Esophagus muscularis mucosa (tissue), 4 donors: ENCODE results near the gene POFUT2. TPM values are rescaled to one million over a fixed set of nuclear protein-coding genes. Genes with fewer than 3 reads are reported as not detected.
A peak's percentile ranks its signal among the peaks of the same experiment; 100 is the strongest.

Experiments
- DNase-seq: peaks from one replicate; pipeline ENCODE4 v3.0.0-alpha.2; 2017; ENCODE audit errors: extremely low spot score
- H3K27ac ChIP-seq, 4 donors: fragments of 200-600 bp; sonication (generic); replicated peaks in 1 of 4; 1 replicate in 3 of 4; 2 replicates in 1 of 4; pipeline ENCODE4 v1.5.1; 2016 to 2019; ENCODE audit warnings: mild to moderate bottlenecking in 1 of 4
- H3K27me3 ChIP-seq, 4 donors: fragments of 200-600 bp; sonication (generic); one replicate each; pipeline versions ENCODE4 v1.5.1 to v1.6.0; 2016 to 2019
- H3K36me3 ChIP-seq, 4 donors: fragments of 200-600 bp; sonication (generic); one replicate each; pipeline ENCODE4 v1.5.1; 2016 to 2019
- H3K4me1 ChIP-seq, 4 donors: fragments of 200-600 bp; sonication (generic); one replicate each; pipeline ENCODE4 v1.5.1; 2016 to 2019
- H3K4me3 ChIP-seq, 4 donors: fragments of 200-600 bp; sonication (generic); 1 replicate in 2 of 4; 2 replicates in 2 of 4; pipeline ENCODE4 v1.5.1; 2016 to 2019; ENCODE audit warnings: mild to moderate bottlenecking in 4 of 4, moderate library complexity in 1 of 4
- H3K9me3 ChIP-seq, 4 donors: fragments of 200-600 bp; sonication (generic); 1 replicate in 3 of 4; 2 replicates in 1 of 4; pipeline ENCODE4 v1.5.1; 2016 to 2019
- EP300 ChIP-seq: sonication (generic); formaldehyde crosslinking; IDR thresholded peaks from one replicate; pipeline ENCODE4 v1.6.1; 2017; ENCODE audit warnings: antibody characterized with exemption
- POLR2A ChIP-seq: fragments of 450-650 bp; IDR thresholded peaks from one replicate; pipeline ENCODE4 v1.6.1; 2017; ENCODE audit warnings: antibody characterized with exemption, moderate library complexity, mild to moderate bottlenecking, low read depth
- POLR2AphosphoS5 ChIP-seq, 2 donors: sonication (generic); formaldehyde crosslinking; IDR thresholded peaks; one replicate each; pipeline ENCODE4 v1.6.1; 2017; ENCODE audit warnings: antibody characterized with exemption in 2 of 2
- WGBS: methylation state at CpG from one replicate; pipeline ENCODE4 v1.1.5; 2018; 5-methylcytosine and 5-hydroxymethylcytosine counted together
- intact Hi-C: fragments of 100-400 bp; cut with DNase I; formaldehyde crosslinking; loops from one replicate; pipeline ENCODE4 v1.15.1; 2023
- total RNA-seq, 4 donors: library from RNA; depleted of rRNA; stranded (reverse); fragments of >200 nt; gene quantifications; one replicate each; pipeline versions ENCODE4 v1.1.0 to v1.2.1, GENCODE V29; 2016
- TF ChIP-seq, protein P1 (sequence below), 3 experiments: fragments of 200-600 bp in 2 of 3; fragments of 450-650 bp in 1 of 3; sonication (generic) in 2 of 3; IDR thresholded peaks; one replicate each; pipeline ENCODE4 v1.5.1; 2017 to 2019; ENCODE audit warnings: antibody characterized with exemption in 3 of 3, mild to moderate bottlenecking in 2 of 3, moderate library complexity in 1 of 3

The POFUT2 gene
- total RNA-seq, 4 donors from 2014 or later = 15.8 to 21.6 (median 18.7) TPM

DNA sequence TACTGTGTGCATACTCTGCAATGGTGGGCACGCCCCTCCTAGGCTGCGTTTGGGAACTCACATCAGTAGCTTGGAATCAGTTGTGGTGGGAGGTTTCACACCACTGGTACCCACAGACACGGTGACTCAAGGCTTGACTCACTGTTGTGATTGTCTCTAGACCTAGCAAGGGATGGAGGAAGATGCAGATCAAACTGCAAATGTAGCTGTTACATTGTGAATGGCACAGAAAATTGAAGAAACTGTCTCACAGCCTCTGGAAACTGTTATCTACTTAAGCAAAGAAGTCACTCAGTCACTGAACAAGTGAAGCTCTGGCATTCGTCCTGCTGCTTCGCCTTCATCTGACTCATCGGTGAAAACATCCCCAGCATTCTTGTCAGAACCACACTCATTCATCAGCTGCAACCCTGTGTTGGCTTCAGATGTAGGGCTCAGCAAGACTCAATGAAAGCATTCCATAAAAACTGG is 59.5 kb downstream of the POFUT2 start:
- H3K36me3 ChIP-seq = peaks cover 8 to 16% (median 12%) of the 10 kb centered on the region in 4 donors
- H3K9me3 ChIP-seq = no peaks in the 10 kb centered on the region
- intact Hi-C loops = loop anchor here (5.0 kb wide), 1 partner anchor 91 kb away; no protein-coding TSS in a partner anchor
- 42% methylated on average over 6 of the region's 6 CpGs for WGBS
- no peaks in the 10 kb centered on the region for H3K27me3 ChIP-seq
- H3K4me3 ChIP-seq = no peak overlapping the region
- H3K27ac ChIP-seq = no peak overlapping the region
- no peak for DNase-seq
- peaks cover 0 to 18% (median 17%) of the 10 kb centered on the region in 4 donors for H3K4me1 ChIP-seq
- TF ChIP-seq POLR2A (no peak), POLR2AphosphoS5 (IDR thresholded peaks at IDR 0.05) (peak; percentile 31 to 55)

DNA sequence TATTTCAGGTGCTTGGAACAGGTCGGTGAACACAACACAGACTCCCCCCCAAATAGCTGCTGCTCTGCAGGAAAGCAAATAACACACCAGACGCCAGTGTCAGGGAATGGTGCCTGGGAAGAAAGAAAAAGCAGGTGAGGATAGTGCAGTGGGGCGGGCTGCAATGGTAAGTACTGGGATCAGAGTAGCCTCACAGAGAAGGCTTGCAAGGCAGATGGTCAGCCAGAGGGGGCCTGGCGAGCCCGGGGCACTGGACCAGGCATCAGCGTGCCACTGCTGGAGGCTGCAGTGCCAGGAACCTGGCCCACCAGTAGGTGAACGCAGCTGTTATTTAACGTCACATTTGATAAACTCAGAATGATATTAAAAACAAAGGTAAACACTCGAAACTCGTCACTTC is 60.0 kb downstream of the POFUT2 start:
- Histone ChIP-seq H3K9me3 (no peaks in the 10 kb centered on the region), H3K36me3 (peaks cover 12 to 21% (median 17%) of the 10 kb centered on the region in 4 donors), H3K27ac (no peak overlapping the region), H3K4me3 (no peak overlapping the region), H3K4me1 (peaks cover 0 to 18% (median 17%) of the 10 kb centered on the region in 4 donors), H3K27me3 (no peaks in the 10 kb centered on the region)
- TF ChIP-seq POLR2AphosphoS5 (IDR thresholded peaks at IDR 0.05) (no peak), POLR2A (no peak), EP300 (no peak)
- TF ChIP-seq, protein P1, sequence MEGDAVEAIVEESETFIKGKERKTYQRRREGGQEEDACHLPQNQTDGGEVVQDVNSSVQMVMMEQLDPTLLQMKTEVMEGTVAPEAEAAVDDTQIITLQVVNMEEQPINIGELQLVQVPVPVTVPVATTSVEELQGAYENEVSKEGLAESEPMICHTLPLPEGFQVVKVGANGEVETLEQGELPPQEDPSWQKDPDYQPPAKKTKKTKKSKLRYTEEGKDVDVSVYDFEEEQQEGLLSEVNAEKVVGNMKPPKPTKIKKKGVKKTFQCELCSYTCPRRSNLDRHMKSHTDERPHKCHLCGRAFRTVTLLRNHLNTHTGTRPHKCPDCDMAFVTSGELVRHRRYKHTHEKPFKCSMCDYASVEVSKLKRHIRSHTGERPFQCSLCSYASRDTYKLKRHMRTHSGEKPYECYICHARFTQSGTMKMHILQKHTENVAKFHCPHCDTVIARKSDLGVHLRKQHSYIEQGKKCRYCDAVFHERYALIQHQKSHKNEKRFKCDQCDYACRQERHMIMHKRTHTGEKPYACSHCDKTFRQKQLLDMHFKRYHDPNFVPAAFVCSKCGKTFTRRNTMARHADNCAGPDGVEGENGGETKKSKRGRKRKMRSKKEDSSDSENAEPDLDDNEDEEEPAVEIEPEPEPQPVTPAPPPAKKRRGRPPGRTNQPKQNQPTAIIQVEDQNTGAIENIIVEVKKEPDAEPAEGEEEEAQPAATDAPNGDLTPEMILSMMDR (IDR thresholded peaks at IDR 0.05) = no peak
- intact Hi-C loops = loop anchor here (5.0 kb wide), 1 partner anchor 90 kb away; no protein-coding TSS in a partner anchor
- WGBS = 72% methylated on average over 10 of the region's 10 CpGs
- DNase-seq = no peak

DNA sequence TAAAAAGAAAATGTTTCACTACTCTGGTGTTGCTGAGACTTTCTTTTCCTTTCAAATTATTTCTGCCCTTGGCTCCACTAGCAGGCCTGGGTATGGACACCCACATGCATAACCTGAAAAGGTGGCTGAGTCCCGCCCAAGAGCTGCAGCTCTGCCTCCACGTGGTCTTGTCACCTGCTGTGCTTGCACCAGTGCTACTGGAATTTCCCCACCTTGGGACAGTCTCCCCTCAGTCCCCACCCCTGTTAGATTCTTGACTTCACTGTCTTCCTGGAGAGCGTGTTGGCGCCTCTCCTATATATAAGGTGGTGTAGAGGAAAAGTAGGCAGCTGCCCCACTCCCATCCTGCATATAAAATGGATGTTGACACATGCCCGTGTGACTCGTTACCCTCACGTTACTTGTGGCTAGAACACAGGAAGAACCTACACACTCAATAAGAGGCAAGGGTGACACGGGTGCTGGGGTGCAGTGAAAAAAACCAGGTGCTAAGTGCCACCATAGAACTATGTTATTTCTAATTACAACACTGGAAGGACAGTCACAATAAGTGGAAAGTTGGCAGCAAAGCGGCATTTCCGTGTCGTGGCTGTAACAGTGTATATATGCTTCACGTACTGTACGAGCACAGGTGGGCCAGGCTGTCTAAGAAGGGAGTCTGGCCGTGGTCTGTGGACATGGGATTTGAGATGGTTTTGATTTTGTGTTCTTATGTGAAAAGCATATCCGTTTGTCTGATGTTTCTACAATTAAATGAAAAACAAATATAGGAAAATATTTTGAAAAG is 61.0 kb downstream of the POFUT2 start:
- WGBS = 62% methylated on average over 15 of the region's 15 CpGs
- H3K4me1 ChIP-seq = peaks cover 0 to 18% (median 17%) of the 10 kb centered on the region in 4 donors
- H3K27ac ChIP-seq = no peak overlapping the region
- intact Hi-C loops = loop anchor here (5.0 kb wide), 1 partner anchor 89 kb away; no protein-coding TSS in a partner anchor
- no peaks in the 10 kb centered on the region for H3K27me3 ChIP-seq
- H3K4me3 ChIP-seq = no peak overlapping the region
- H3K36me3 ChIP-seq = peaks cover 22 to 31% (median 27%) of the 10 kb centered on the region in 4 donors
- TF ChIP-seq POLR2AphosphoS5 (IDR thresholded peaks at IDR 0.05) (peak in 1 of 2 donors; percentile 37), EP300 (no peak)
- DNase-seq = no peak
- H3K9me3 ChIP-seq = no peaks in the 10 kb centered on the region

DNA sequence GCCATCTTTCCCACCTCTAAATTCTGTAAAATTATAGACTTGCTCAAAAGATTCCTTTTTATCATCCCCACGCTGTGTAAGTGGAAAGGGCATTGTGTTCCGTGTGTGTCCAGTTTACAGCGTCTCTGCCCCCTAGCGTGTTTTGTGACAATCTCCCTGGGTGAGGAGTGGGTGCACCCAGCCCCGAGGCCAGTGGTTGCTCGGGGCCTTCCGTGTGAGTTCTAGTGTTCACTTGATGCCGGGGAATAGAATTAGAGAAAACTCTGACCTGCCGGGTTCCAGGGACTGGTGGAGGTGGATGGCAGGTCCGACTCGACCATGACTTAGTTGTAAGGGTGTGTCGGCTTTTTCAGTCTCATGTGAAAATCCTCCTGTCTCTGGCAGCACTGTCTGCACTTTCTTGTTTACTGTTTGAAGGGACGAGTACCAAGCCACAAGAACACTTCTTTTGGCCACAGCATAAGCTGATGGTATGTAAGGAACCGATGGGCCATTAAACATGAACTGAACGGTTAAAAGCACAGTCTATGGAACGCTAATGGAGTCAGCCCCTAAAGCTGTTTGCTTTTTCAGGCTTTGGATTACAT is 61.9 kb downstream of the POFUT2 start:
- DNase-seq = no peak
- Histone ChIP-seq H3K9me3 (no peaks in the 10 kb centered on the region), H3K4me1 (peaks cover 0 to 18% (median 17%) of the 10 kb centered on the region in 4 donors), H3K4me3 (no peak overlapping the region), H3K27ac (no peak overlapping the region), H3K36me3 (peaks cover 31 to 40% (median 36%) of the 10 kb centered on the region in 4 donors), H3K27me3 (no peaks in the 10 kb centered on the region)
- WGBS = 81% methylated on average over 15 of the region's 16 CpGs
- peak in 1 of 2 donors; percentile 3 for TF ChIP-seq POLR2AphosphoS5 (IDR thresholded peaks at IDR 0.05)
- TF ChIP-seq EP300 = no peak
- intact Hi-C loops = loop anchor here (5.0 kb wide), 1 partner anchor 89 kb away; no protein-coding TSS in a partner anchor

DNA sequence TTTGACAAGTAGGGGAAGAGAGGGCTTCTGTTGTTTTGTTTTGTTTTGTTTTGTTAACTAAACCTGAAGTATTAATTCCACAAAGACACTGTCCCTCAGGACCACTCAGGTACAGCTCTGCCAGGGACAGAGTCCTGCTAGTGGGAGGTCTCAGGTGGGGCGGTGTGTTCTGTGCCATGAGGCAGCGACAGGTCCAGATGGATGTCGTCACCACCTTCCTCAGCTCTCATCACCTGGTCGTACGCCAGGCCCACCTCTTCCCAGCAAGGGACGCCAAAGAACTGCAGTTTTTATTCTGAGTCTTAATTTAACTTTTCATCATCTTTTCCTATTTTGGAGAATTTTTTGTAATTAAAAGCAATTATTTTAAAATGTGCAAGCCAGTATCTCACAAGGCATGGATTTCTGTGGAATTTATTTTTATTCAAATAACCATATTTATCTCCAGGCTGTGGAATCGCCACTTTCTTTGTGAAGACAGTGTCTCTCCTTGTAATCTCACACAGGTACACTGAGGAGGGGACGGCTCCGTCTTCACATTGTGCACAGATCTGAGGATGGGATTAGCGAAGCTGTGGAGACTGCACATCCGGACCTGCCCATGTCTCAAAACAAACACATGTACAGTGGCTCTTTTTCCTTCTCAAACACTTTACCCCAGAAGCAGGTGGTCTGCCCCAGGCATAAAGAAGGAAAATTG is 62.5 kb downstream of the POFUT2 start:
- no peaks in the 10 kb centered on the region for H3K9me3 ChIP-seq
- DNase-seq = no peak
- intact Hi-C loops = loop anchor here (5.0 kb wide), 1 partner anchor 88 kb away; no protein-coding TSS in a partner anchor

More for the DNA sequence above, 62.5 kb downstream of the POFUT2 start:
- Histone ChIP-seq H3K27me3 (no peaks in the 10 kb centered on the region), H3K4me3 (no peak overlapping the region), H3K36me3 (peaks cover 36 to 46% (median 42%) of the 10 kb centered on the region in 4 donors), H3K27ac (no peak overlapping the region), H3K4me1 (peaks cover 0 to 18% (median 17%) of the 10 kb centered on the region in 4 donors)
- TF ChIP-seq EP300 (no peak), POLR2AphosphoS5 (IDR thresholded peaks at IDR 0.05) (no peak), POLR2A (no peak)
- TF ChIP-seq, protein P1 (IDR thresholded peaks at IDR 0.05) = no peak
- WGBS = 81% methylated on average over 11 of the region's 11 CpGs
